Gastrocnemius medialis (tissue), 4 donors: ENCODE data around the gene EHD4. TPM values are rescaled to one million over a fixed set of nuclear protein-coding genes. Genes with fewer than 3 reads are reported as not detected.

Source experiments
- ATAC-seq, 2 donors: fragments of 150-250 bp; one replicate each; pipeline ENCODE4 v1.9.1; 2016
- DNase-seq, 2 donors: peaks; one replicate each; pipeline ENCODE4 v3.0.0-alpha.2; 2019
- H3K27ac ChIP-seq, 4 donors: fragments of 200-600 bp; sonication (generic); 1 replicate in 1 of 4; 2 replicates in 3 of 4; pipeline ENCODE4 v1.5.1; 2016 to 2018; ENCODE audit warnings: mild to moderate bottlenecking in 2 of 4, moderate library complexity in 1 of 4
- H3K27me3 ChIP-seq, 3 donors: fragments of 200-600 bp; sonication (generic) in 2 of 3; 1 replicate in 1 of 3; 2 replicates in 2 of 3; pipeline versions ENCODE4 v1.5.1 to v1.6.0; 2016 to 2019; ENCODE audit warnings: mild to moderate bottlenecking in 1 of 3, moderate library complexity in 1 of 3
- H3K36me3 ChIP-seq, 2 donors: fragments of 200-600 bp; sonication (generic) in 1 of 2; one replicate each; pipeline ENCODE4 v1.5.1; 2017 to 2018
- H3K4me1 ChIP-seq, 2 donors: fragments of 200-600 bp; sonication (generic) in 1 of 2; one replicate each; pipeline ENCODE4 v1.5.1; 2016 to 2017; ENCODE audit warnings: mild to moderate bottlenecking in 2 of 2
- H3K4me3 ChIP-seq, 4 donors: fragments of 200-600 bp; sonication (generic) in 3 of 4; 1 replicate in 1 of 4; 2 replicates in 3 of 4; pipeline ENCODE4 v1.5.1; 2016 to 2019; ENCODE audit warnings: mild to moderate bottlenecking in 2 of 4
- H3K9me3 ChIP-seq, 3 donors: fragments of 200-600 bp; sonication (generic) in 2 of 3; 1 replicate in 1 of 3; 2 replicates in 2 of 3; pipeline ENCODE4 v1.5.1; 2016 to 2019
- POLR2A ChIP-seq, 2 donors: fragments of 450-650 bp; IDR thresholded peaks; one replicate each; pipeline ENCODE4 v1.6.1; 2017; ENCODE audit warnings: antibody characterized with exemption in 2 of 2, mild to moderate bottlenecking in 2 of 2, moderate library complexity in 2 of 2
- in situ Hi-C, 4 donors: fragments of 200-750 bp; cut with MboI; loops; one replicate each; pipeline versions ENCODE4 v1.15.0 to v1.8.0; 2017; ENCODE audit warnings: low sequenced_read_pairs in 4 of 4
- intact Hi-C: fragments of 100-400 bp; cut with DNase I; formaldehyde crosslinking; loops from one replicate; pipeline ENCODE4 v1.15.1; 2023; ENCODE audit warnings: low total_unique reads
- total RNA-seq, 4 donors: library from RNA; depleted of rRNA; stranded (reverse); fragments of >200 nt; gene quantifications; one replicate each; pipeline versions ENCODE4 v1.1.0 to v1.2.3, GENCODE V29; 2016
- TF ChIP-seq, protein P1 (sequence below), 5 experiments: fragments of 450-650 bp in 3 of 5; fragments of 200-600 bp in 2 of 5; sonication (generic) in 2 of 5; IDR thresholded peaks in 4 of 5; conservative IDR thresholded peaks in 1 of 5; 1 replicate in 4 of 5; 2 replicates in 1 of 5; pipeline ENCODE4 v1.5.1; 2016 to 2019; ENCODE audit warnings: antibody characterized with exemption in 5 of 5, mild to moderate bottlenecking in 3 of 5, moderate library complexity in 3 of 5

The EHD4 gene
- total RNA-seq, 4 donors from 2014 or later: 3.8 to 7.1 (median 4.3) TPM

DNA sequence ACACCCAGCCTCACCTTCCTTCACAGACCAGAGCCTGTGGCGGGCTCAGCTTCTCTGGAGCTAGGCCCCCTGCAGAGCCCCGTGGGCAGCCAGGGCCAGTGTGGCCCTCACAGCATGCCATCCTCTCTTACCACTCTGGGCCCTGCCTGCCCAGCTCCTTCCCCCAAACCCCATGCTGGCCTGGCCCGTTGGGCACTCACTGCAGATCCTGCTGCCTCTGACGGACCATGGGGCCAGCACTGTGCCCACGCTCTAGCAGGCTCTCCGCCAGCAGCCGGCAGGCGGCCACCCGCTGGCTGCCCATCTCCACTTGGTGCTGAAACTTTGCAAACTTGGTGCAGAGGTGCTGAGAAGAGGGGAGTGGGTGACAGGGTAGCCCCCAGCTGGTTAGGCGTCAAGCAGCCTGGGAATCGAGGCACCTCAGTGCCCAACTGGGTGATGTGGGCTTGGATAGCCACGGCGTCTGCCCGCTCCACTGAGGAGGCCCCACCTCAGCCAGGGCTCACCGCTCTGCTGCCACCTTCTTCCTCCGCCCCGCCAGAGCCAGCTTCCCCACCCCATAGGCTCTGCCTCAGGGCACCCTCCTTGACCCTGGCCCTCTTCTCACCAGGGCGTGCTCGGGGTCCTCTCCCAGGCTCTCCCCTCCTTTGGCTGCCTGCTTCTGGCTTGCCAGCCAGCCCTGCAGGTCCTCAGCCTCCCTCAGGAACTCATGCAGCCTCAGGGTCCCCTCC lies 101.0 kb downstream of the EHD4 start:
- Histone ChIP-seq H3K36me3 (no peaks in the 10 kb centered on the region), H3K27ac (no peak overlapping the region), H3K9me3 (no peaks in the 10 kb centered on the region), H3K27me3 (no peaks in the 10 kb centered on the region), H3K4me3 (no peak overlapping the region), H3K4me1 (no peaks in the 10 kb centered on the region)
- no peak for TF ChIP-seq POLR2A (IDR thresholded peaks at IDR 0.05)
- TF ChIP-seq, protein P1, sequence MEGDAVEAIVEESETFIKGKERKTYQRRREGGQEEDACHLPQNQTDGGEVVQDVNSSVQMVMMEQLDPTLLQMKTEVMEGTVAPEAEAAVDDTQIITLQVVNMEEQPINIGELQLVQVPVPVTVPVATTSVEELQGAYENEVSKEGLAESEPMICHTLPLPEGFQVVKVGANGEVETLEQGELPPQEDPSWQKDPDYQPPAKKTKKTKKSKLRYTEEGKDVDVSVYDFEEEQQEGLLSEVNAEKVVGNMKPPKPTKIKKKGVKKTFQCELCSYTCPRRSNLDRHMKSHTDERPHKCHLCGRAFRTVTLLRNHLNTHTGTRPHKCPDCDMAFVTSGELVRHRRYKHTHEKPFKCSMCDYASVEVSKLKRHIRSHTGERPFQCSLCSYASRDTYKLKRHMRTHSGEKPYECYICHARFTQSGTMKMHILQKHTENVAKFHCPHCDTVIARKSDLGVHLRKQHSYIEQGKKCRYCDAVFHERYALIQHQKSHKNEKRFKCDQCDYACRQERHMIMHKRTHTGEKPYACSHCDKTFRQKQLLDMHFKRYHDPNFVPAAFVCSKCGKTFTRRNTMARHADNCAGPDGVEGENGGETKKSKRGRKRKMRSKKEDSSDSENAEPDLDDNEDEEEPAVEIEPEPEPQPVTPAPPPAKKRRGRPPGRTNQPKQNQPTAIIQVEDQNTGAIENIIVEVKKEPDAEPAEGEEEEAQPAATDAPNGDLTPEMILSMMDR (IDR thresholded peaks at IDR 0.05 in 4 of 5, conservative IDR thresholded peaks at IDR 0.05 in 1 of 5): no peak
- in situ Hi-C loops (no loop called here), intact Hi-C loops (no loop called here)
- DNase-seq: no peak
- no peak for ATAC-seq

DNA sequence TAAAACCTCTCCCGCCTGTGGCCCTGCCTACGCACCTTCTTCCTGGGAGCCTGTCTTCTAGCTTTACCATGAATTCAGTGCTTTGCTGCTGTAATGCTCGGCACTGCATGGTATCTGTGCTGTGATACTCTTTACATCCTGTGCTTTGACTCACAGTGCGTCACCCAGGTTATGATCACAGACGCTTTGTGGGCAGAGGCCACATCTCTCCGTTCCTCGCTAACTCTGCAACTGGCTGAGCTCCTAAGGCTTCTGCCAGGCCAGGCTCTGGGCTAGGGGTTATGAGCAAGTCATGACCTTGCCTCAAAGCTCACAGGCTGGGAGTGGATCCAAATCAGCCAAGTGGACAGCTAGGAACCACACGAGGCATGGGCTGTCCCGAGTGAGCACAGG lies 101.7 kb downstream of the EHD4 start:
- H3K4me1 ChIP-seq: no peaks in the 10 kb centered on the region
- ATAC-seq (no peak), DNase-seq (no peak)
- no peak overlapping the region for H3K4me3 ChIP-seq
- TF ChIP-seq, protein P1 (IDR thresholded peaks at IDR 0.05 in 4 of 5, conservative IDR thresholded peaks at IDR 0.05 in 1 of 5): no peak
- TF ChIP-seq POLR2A (IDR thresholded peaks at IDR 0.05): no peak
- intact Hi-C loops: no loop called here
- in situ Hi-C loops: no loop called here
- H3K36me3 ChIP-seq: no peaks in the 10 kb centered on the region
- no peak overlapping the region for H3K27ac ChIP-seq
- H3K27me3 ChIP-seq: no peaks in the 10 kb centered on the region
- no peaks in the 10 kb centered on the region for H3K9me3 ChIP-seq

DNA sequence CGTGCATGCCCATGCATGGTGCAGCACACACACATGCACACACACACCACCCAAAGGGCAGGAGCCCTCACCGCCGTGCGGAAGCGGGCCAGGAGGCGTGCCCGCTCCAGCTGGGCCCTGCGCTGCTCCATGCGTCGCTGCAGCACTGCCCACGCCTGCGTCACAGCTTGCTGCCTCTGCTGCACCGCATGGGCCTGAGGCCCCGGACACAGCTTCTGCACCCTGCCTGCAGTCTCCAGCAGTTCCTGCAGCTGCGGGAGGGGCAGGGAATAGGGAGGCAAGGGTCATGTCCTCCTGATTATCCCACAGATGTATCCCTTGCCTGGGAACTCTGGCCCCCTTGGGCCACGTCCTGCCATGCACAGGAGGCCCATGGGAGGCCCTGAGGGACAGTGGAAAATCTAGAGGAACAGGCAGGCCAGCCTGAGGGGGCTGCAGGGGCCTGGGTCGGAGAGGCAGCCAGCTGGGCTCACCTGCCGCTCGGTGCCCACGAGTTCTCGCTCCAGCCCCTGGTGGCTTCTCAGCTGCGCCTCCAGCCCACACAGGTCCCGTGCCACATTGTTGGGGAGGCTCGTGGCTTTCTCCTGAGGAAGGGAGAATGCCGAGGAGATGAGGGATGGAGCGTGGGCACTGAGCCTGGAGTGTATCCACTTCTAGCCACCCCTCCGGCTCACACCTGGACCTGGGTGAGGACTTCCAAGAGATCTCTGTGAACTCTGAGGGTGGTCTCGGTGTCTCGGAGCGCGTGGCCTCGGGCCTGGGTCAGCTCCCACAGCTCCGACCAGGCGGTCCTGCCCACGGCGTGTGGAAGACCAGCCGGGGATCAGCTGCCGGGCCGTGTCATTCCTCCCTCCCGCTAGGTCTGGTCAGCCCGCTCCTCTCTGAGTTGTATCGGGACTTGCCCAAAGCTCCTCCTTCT lies 102.3 kb downstream of the EHD4 start:
- H3K27ac ChIP-seq: no peak overlapping the region
- no peak for ATAC-seq

DNA sequence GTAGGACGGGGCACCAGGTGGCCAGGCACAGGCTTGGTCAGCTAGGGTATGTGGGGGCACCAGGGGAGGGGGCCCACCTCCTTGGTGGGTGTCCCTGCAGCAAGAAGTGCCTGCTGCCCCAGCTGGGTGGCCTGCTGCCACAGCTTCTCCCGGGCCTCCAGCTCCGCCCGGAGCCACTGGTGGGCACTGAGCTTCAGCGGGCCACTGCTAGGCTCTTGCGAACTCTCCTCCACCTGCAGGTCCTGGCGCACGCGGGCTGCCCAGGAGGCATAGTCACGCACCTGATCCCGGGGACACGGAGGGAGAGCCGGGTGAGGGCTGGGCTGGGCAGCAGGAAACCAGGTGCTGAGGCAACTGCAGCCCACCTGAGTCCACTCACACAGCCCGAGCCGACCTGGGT lies 104.0 kb downstream of the EHD4 start:
- DNase-seq (no peak), ATAC-seq (no peak)
- intact Hi-C loops: no loop called here
- H3K9me3 ChIP-seq: no peaks in the 10 kb centered on the region
- H3K36me3 ChIP-seq: no peaks in the 10 kb centered on the region
- no peaks in the 10 kb centered on the region for H3K27me3 ChIP-seq
- H3K4me3 ChIP-seq: no peak overlapping the region
- no peak overlapping the region for H3K27ac ChIP-seq
- no peak for TF ChIP-seq POLR2A (IDR thresholded peaks at IDR 0.05)
- TF ChIP-seq, protein P1 (IDR thresholded peaks at IDR 0.05 in 4 of 5, conservative IDR thresholded peaks at IDR 0.05 in 1 of 5): no peak
- in situ Hi-C loops: no loop called here
- no peaks in the 10 kb centered on the region for H3K4me1 ChIP-seq

More for the DNA sequence above, 102.3 kb downstream of the EHD4 start:
- in situ Hi-C loops (no loop called here), intact Hi-C loops (no loop called here)
- Histone ChIP-seq H3K9me3 (no peaks in the 10 kb centered on the region), H3K36me3 (no peaks in the 10 kb centered on the region), H3K4me3 (no peak overlapping the region), H3K4me1 (no peaks in the 10 kb centered on the region), H3K27me3 (no peaks in the 10 kb centered on the region)
- DNase-seq: no peak
- no peak for TF ChIP-seq POLR2A (IDR thresholded peaks at IDR 0.05)
- TF ChIP-seq, protein P1 (IDR thresholded peaks at IDR 0.05 in 4 of 5, conservative IDR thresholded peaks at IDR 0.05 in 1 of 5): no peak
